Spinal cord (tissue), 10 donors: ENCODE results near the gene SC5D. TPM values are rescaled to one million over a fixed set of nuclear protein-coding genes. Genes with fewer than 3 reads are reported as not detected.

ENCODE experiments used
- DNase-seq, 6 donors: peaks; one replicate each; pipeline versions ENCODE4 v3.0.0 to v3.0.0-alpha.2; 2013 to 2015; ENCODE audit warnings: low spot score in 6 of 6, low read depth in 4 of 6
- H3K27ac ChIP-seq: one replicate; pipeline ENCODE4 v1.5.1; 2013; ENCODE audit warnings: low read depth, low read length, control low read depth
- H3K27me3 ChIP-seq: one replicate; pipeline ENCODE4 v1.6.1; 2013; ENCODE audit warnings: low read length; ENCODE audit not compliant: control insufficient read depth, insufficient read depth
- H3K36me3 ChIP-seq: one replicate; pipeline ENCODE4 v1.6.1; 2013; ENCODE audit warnings: low read length; ENCODE audit not compliant: control insufficient read depth, insufficient read depth
- H3K4me1 ChIP-seq: one replicate; pipeline ENCODE4 v1.6.1; 2013; ENCODE audit warnings: low read length; ENCODE audit not compliant: control insufficient read depth, insufficient read depth
- H3K4me3 ChIP-seq: one replicate; pipeline ENCODE4 v1.5.1; 2013; ENCODE audit warnings: low read depth, low read length, control low read depth
- H3K9me3 ChIP-seq: one replicate; pipeline ENCODE4 v1.6.1; 2013; ENCODE audit warnings: low read length; ENCODE audit not compliant: control insufficient read depth, insufficient read depth
- WGBS: methylation state at CpG from one replicate; pipeline ENCODE4 v1.1.5; 2013; ENCODE audit warnings: missing lambda C conversion rate; ENCODE audit not compliant: insufficient coverage; 5-methylcytosine and 5-hydroxymethylcytosine counted together
- polyA plus RNA-seq, 2 donors: library from polyadenylated mRNA; unstranded; fragments of 120-200 nt; gene quantifications; one replicate each; pipeline ENCODE4 v1.2.1, GENCODE V29; 2013; ENCODE audit not compliant: insufficient read length in 2 of 2
- total RNA-seq, 2 donors: library from RNA; depleted of rRNA in 1 of 2; stranded (reverse); fragments of 120-200 nt in 1 of 2; fragments of >200 nt in 1 of 2; gene quantifications; one replicate each; pipeline versions ENCODE4 v1.2.3 to v1.2.4, GENCODE V29; 2013 to 2014
- donor health status: healthy.

SC5D gene
- total and polyA plus RNA-seq, 4 donors, result 47.4 to 162 (median 136) TPM

- H3K27ac ChIP-seq, result no peak overlapping the region
- no peaks in the 10 kb centered on the region for H3K4me1 ChIP-seq
- H3K36me3 ChIP-seq, result peaks cover 3% of the 10 kb centered on the region
- H3K4me3 ChIP-seq, result no peak overlapping the region
- 71% methylated on average over 1 of the region's 3 CpGs for WGBS
- no peaks in the 10 kb centered on the region for H3K27me3 ChIP-seq
- no peaks in the 10 kb centered on the region for H3K9me3 ChIP-seq
- DNase-seq, result no peak
Observed at GRCh38 chr11:121300972-121301699, 8.6 kb downstream of the SC5D start.

- Histone ChIP-seq H3K36me3 (peaks cover 3% of the 10 kb centered on the region), H3K27me3 (no peaks in the 10 kb centered on the region), H3K9me3 (no peaks in the 10 kb centered on the region), H3K4me3 (no peak overlapping the region), H3K4me1 (no peaks in the 10 kb centered on the region), H3K27ac (no peak overlapping the region)
- no CpG with 5 or more reads among the region's 1 CpG for WGBS
- no peak for DNase-seq
Observed at GRCh38 chr11:121304759-121305158, 12.2 kb downstream of the SC5D start.

- peaks cover 3% of the 10 kb centered on the region for H3K36me3 ChIP-seq
- DNase-seq, result no peak
- WGBS, result no CpG with 5 or more reads among the region's 3 CpGs
- H3K4me3 ChIP-seq, result no peak overlapping the region
- H3K4me1 ChIP-seq, result no peaks in the 10 kb centered on the region
- H3K27me3 ChIP-seq, result no peaks in the 10 kb centered on the region
- no peak overlapping the region for H3K27ac ChIP-seq
- no peaks in the 10 kb centered on the region for H3K9me3 ChIP-seq
Observed at GRCh38 chr11:121308816-121309215, 16.2 kb downstream of the SC5D start.

- Histone ChIP-seq H3K27me3 (no peaks in the 10 kb centered on the region), H3K9me3 (no peaks in the 10 kb centered on the region), H3K27ac (no peak overlapping the region), H3K4me3 (no peak overlapping the region), H3K36me3 (peaks cover 3% of the 10 kb centered on the region), H3K4me1 (no peaks in the 10 kb centered on the region)
- WGBS, result no CpG with 5 or more reads among the region's 4 CpGs
- no peak for DNase-seq
Observed at GRCh38 chr11:121309688-121310087, 17.1 kb downstream of the SC5D start.

GRCh38 chr11:121310908-121311307, 18.3 kb downstream of the SC5D start:
- WGBS, result no CpG with 5 or more reads among the region's 1 CpG
- no peak overlapping the region for H3K4me3 ChIP-seq
- no peak overlapping the region for H3K27ac ChIP-seq
- H3K27me3 ChIP-seq, result no peaks in the 10 kb centered on the region
- DNase-seq, result no peak
- no peaks in the 10 kb centered on the region for H3K4me1 ChIP-seq
- no peaks in the 10 kb centered on the region for H3K9me3 ChIP-seq
- H3K36me3 ChIP-seq, result no peaks in the 10 kb centered on the region

- Histone ChIP-seq H3K27ac (no peak overlapping the region), H3K27me3 (no peaks in the 10 kb centered on the region), H3K4me3 (no peak overlapping the region), H3K4me1 (no peaks in the 10 kb centered on the region), H3K9me3 (no peaks in the 10 kb centered on the region), H3K36me3 (no peaks in the 10 kb centered on the region)
- DNase-seq, result no peak
Observed at GRCh38 chr11:121311373-121311772, 18.8 kb downstream of the SC5D start.

GRCh38 chr11:121312483-121312882, 19.9 kb downstream of the SC5D start:
- Histone ChIP-seq H3K27me3 (no peaks in the 10 kb centered on the region), H3K4me1 (no peaks in the 10 kb centered on the region), H3K36me3 (no peaks in the 10 kb centered on the region), H3K4me3 (no peak overlapping the region), H3K9me3 (no peaks in the 10 kb centered on the region), H3K27ac (no peak overlapping the region)
- no CpG with 5 or more reads among the region's 2 CpGs for WGBS
- no peak for DNase-seq

GRCh38 chr11:121318848-121319834, 26.6 kb downstream of the SC5D start:
- WGBS, result 20% methylated on average over 4 of the region's 7 CpGs
- H3K9me3 ChIP-seq, result no peaks in the 10 kb centered on the region
- DNase-seq, result peak in 5 of 6 donors; percentile 58 to 97 (median 78)
- no peak overlapping the region for H3K27ac ChIP-seq
- H3K4me3 ChIP-seq, result no peak overlapping the region
- H3K27me3 ChIP-seq, result peaks cover 2% of the 10 kb centered on the region
- no peaks in the 10 kb centered on the region for H3K4me1 ChIP-seq
- H3K36me3 ChIP-seq, result no peaks in the 10 kb centered on the region

- H3K27ac ChIP-seq, result no peak overlapping the region
- no peaks in the 10 kb centered on the region for H3K4me1 ChIP-seq
- peaks cover 2% of the 10 kb centered on the region for H3K27me3 ChIP-seq
- 34% methylated on average over 6 of the region's 7 CpGs for WGBS
- H3K9me3 ChIP-seq, result no peaks in the 10 kb centered on the region
- H3K4me3 ChIP-seq, result no peak overlapping the region
- no peaks in the 10 kb centered on the region for H3K36me3 ChIP-seq
- peak in 4 of 6 donors; percentile 48 to 88 (median 68) for DNase-seq
Observed at GRCh38 chr11:121321614-121322243, 29.2 kb downstream of the SC5D start.
